ENCODE data around the gene GALNT14.

- TF ChIP-seq EP300 (IDR thresholded peaks at IDR 0.05; ENCODE audit: low read depth in 2 of 2, low read length in 2 of 2): no peak
- no peak for TF ChIP-seq EP300 (CRISPR knock-in tag; IDR thresholded peaks at IDR 0.05; ENCODE audit: borderline replicate concordance)
- no peak for TF ChIP-seq TFDP1 (CRISPR knock-in tag; IDR thresholded peaks at IDR 0.05; ENCODE audit: borderline replicate concordance)
- TF ChIP-seq TERF1 (CRISPR knock-in tag; IDR thresholded peaks at IDR 0.05): no peak
- no peak for TF ChIP-seq NFIC (IDR thresholded peaks at IDR 0.05; ENCODE audit: low read length)
- TF ChIP-seq ZMAT3 (CRISPR knock-in tag; conservative IDR thresholded peaks at IDR 0.05): no peak
- TF ChIP-seq ZBTB20 (CRISPR knock-in tag; IDR thresholded peaks at IDR 0.05; ENCODE audit: borderline replicate concordance, low read depth): no peak
- TF ChIP-seq RFXAP (CRISPR knock-in tag; IDR thresholded peaks at IDR 0.05; ENCODE audit: borderline replicate concordance): no peak
- TF ChIP-seq ZNF143 (CRISPR knock-in tag; IDR thresholded peaks at IDR 0.05): no peak
- no peak for TF ChIP-seq PRDM4 (CRISPR knock-in tag; IDR thresholded peaks at IDR 0.05; ENCODE audit: borderline replicate concordance)
- TF ChIP-seq ZNF678 (CRISPR knock-in tag; IDR thresholded peaks at IDR 0.05): no peak
Observed at GRCh38 chr2:31057691-31058090, 80.5 kb downstream of the GALNT14 start.
